Breast epithelium (tissue), 3 donors: Measurements from ENCODE around the gene ARHGAP25.

Source experiments
- POLR2A ChIP-seq: fragments of 450-650 bp; IDR thresholded peaks from one replicate; pipeline ENCODE4 v1.6.1; 2016; ENCODE audit warnings: antibody characterized with exemption, mild to moderate bottlenecking, moderate library complexity
- TF ChIP-seq, protein P1 (sequence below), 3 donors: fragments of 450-650 bp; IDR thresholded peaks; one replicate each; pipeline ENCODE4 v1.5.1; 2016 to 2017; ENCODE audit warnings: antibody characterized with exemption in 3 of 3, mild to moderate bottlenecking in 3 of 3, moderate library complexity in 3 of 3

GRCh38 chr2:68734688-68735525 lies at the start of gene ARHGAP25:
- TF ChIP-seq POLR2A = no peak
- TF ChIP-seq, protein P1, sequence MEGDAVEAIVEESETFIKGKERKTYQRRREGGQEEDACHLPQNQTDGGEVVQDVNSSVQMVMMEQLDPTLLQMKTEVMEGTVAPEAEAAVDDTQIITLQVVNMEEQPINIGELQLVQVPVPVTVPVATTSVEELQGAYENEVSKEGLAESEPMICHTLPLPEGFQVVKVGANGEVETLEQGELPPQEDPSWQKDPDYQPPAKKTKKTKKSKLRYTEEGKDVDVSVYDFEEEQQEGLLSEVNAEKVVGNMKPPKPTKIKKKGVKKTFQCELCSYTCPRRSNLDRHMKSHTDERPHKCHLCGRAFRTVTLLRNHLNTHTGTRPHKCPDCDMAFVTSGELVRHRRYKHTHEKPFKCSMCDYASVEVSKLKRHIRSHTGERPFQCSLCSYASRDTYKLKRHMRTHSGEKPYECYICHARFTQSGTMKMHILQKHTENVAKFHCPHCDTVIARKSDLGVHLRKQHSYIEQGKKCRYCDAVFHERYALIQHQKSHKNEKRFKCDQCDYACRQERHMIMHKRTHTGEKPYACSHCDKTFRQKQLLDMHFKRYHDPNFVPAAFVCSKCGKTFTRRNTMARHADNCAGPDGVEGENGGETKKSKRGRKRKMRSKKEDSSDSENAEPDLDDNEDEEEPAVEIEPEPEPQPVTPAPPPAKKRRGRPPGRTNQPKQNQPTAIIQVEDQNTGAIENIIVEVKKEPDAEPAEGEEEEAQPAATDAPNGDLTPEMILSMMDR (IDR thresholded peaks at IDR 0.05) = no peak
